CD4-positive, CD25-positive, alpha-beta regulatory T cell (primary cell): ENCODE measurements around the gene PPP4C. TPM values are rescaled to one million over a fixed set of nuclear protein-coding genes. Genes with fewer than 3 reads are reported as not detected.

Experiments used
- ATAC-seq, 2 donors: fragments of 150-1000 bp; cut with Tn5 transposase; one replicate each; pipeline ENCODE4 v1.10.0; 2021; ENCODE audit warnings: low read depth in 2 of 2, moderate number of reproducible peaks in 2 of 2, moderate library complexity in 1 of 2
- DNase-seq, 3 donors: peaks; one replicate each; pipeline versions ENCODE4 v3.0.0 to v3.0.0-alpha.2; 2012 to 2022; ENCODE audit warnings: mixed read lengths in 1 of 3
- H3K27ac ChIP-seq: one replicate; pipeline ENCODE4 v1.7.0; 2013; ENCODE audit warnings: mild to moderate bottlenecking, low read length; ENCODE audit not compliant: insufficient read depth, poor library complexity, severe bottlenecking
- H3K27me3 ChIP-seq: one replicate; pipeline ENCODE4 v1.7.0; 2013; ENCODE audit warnings: low read length; ENCODE audit not compliant: control insufficient read depth, insufficient read depth
- H3K36me3 ChIP-seq: one replicate; pipeline ENCODE4 v1.7.0; 2013; ENCODE audit warnings: mild to moderate bottlenecking, low read length, moderate library complexity; ENCODE audit not compliant: control insufficient read depth, insufficient read depth
- H3K4me1 ChIP-seq: 2 replicates; pipeline ENCODE4 v1.7.0; 2013; ENCODE audit warnings: mild to moderate bottlenecking, low read length; ENCODE audit not compliant: insufficient read depth, control insufficient read depth, poor library complexity, severe bottlenecking
- H3K4me3 ChIP-seq: one replicate; pipeline ENCODE4 v1.7.0; 2013; ENCODE audit warnings: low read depth, mild to moderate bottlenecking, low read length, moderate library complexity
- H3K9me3 ChIP-seq, 2 experiments: 1 replicate in 1 of 2; 2 replicates in 1 of 2; pipeline ENCODE4 v1.7.0; 2013; ENCODE audit warnings: low read length in 2 of 2, mild to moderate bottlenecking in 1 of 2, moderate library complexity in 1 of 2; ENCODE audit not compliant: control insufficient read depth in 2 of 2
- H3K27ac Mint-ChIP-seq, 3 donors: one replicate each; pipeline ENCODE4 v1.8.0; 2020 to 2022; ENCODE audit warnings: mild to moderate bottlenecking in 3 of 3, mixed read lengths in 3 of 3, moderate library complexity in 2 of 3
- H3K27me3 Mint-ChIP-seq: one replicate; pipeline ENCODE4 v1.8.0; 2022; ENCODE audit warnings: mild to moderate bottlenecking, mixed read lengths
- H3K36me3 Mint-ChIP-seq: one replicate; pipeline ENCODE4 v1.8.0; 2020; ENCODE audit warnings: mixed read lengths
- H3K4me1 Mint-ChIP-seq, 4 donors: one replicate each; pipeline ENCODE4 v1.8.0; 2020 to 2022; ENCODE audit warnings: mixed read lengths in 4 of 4, mild to moderate bottlenecking in 1 of 4
- H3K4me3 Mint-ChIP-seq, 4 donors: one replicate each; pipeline ENCODE4 v1.8.0; 2020 to 2022; ENCODE audit warnings: mild to moderate bottlenecking in 4 of 4, mixed read lengths in 4 of 4, moderate library complexity in 3 of 4
- H3K9me3 Mint-ChIP-seq, 7 donors: one replicate each; pipeline ENCODE4 v1.8.0; 2020 to 2022; ENCODE audit warnings: mixed read lengths in 7 of 7, mild to moderate bottlenecking in 3 of 7, moderate library complexity in 2 of 7
- polyA plus RNA-seq, 4 donors: library from polyadenylated mRNA; unstranded; fragments of 300-500 nt; fragmentation: Illumina TruSeq; gene quantifications; one replicate each; pipeline ENCODE4 v1.2.3, GENCODE V29; 2021
- total RNA-seq: library from RNA; stranded (reverse); gene quantifications from one replicate; pipeline ENCODE4 v1.2.3, GENCODE V29; 2022

Gene PPP4C
- total and polyA plus RNA-seq, 5 donors from 2014 or later = 97.0 to 289 (median 242) TPM

DNA sequence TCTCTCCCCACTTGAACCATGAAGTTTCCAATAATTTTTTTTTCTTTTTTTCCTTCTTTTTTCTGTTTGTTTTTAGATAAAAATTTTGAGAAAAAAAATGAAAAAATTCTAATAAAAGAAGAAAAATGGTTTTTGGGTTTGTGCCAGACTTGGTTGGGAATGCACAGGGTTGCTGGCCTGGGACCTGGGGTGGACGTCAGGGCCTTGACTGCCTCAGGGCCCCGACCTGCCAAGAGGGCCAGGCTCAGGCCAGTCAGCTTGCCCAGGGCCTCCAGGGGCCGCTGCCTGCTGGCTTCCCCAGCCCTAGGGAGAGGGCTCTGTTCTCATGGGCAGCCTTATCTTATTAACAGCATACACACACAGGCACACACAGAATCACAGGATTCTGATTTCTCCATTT lies 9.5 kb downstream of the PPP4C start:
- Histone ChIP-seq H3K4me1 (peaks cover 3% of the 10 kb centered on the region), H3K4me3 (no peak overlapping the region), H3K27me3 (no peaks in the 10 kb centered on the region), H3K36me3 (peaks cover 44% of the 10 kb centered on the region), H3K9me3 (no peaks in the 10 kb centered on the region), H3K27ac (no peak overlapping the region)
- Mint-ChIP-seq H3K4me3 (no peak overlapping the region), H3K27me3 (no peaks in the 10 kb centered on the region), H3K27ac (no peak overlapping the region), H3K4me1 (peaks cover 0 to 29% (median 2%) of the 10 kb centered on the region in 4 donors), H3K9me3 (peaks cover 0 to 2% (median 0%) of the 10 kb centered on the region in 7 donors), H3K36me3 (peaks cover 23% of the 10 kb centered on the region)
- DNase-seq = no peak
- no peak for ATAC-seq

DNA sequence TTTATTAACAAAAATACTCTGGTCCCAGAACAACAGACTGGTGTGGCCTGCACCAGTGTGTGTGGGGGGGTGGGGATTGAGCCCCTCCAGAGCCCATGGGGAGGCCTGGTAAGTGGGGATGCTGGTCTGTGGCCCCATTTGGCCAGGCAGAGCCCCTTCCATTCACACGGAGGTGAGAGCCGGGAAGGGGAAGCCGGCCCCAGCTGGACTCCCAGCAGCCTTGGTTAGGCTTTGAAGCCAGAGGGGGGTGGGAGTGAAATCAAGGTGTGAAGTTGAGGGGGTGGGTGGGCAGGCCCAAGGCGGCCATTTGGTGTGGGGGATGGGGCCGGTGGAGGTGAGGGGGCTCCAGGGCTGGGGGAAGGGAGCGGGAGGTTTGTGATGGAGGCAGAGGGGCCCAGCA lies 10.0 kb downstream of the PPP4C start:
- Histone ChIP-seq H3K4me3 (no peak overlapping the region), H3K4me1 (peaks cover 8% of the 10 kb centered on the region), H3K27ac (no peak overlapping the region), H3K36me3 (peaks cover 41% of the 10 kb centered on the region), H3K9me3 (no peaks in the 10 kb centered on the region), H3K27me3 (no peaks in the 10 kb centered on the region)
- peaks cover 23% of the 10 kb centered on the region for H3K36me3 Mint-ChIP-seq
- no peak overlapping the region for H3K27ac Mint-ChIP-seq
- no peak overlapping the region for H3K4me3 Mint-ChIP-seq
- H3K9me3 Mint-ChIP-seq = peaks cover 0 to 2% (median 0%) of the 10 kb centered on the region in 7 donors
- H3K4me1 Mint-ChIP-seq = peaks cover 0 to 34% (median 2%) of the 10 kb centered on the region in 4 donors
- ATAC-seq = no peak
- no peaks in the 10 kb centered on the region for H3K27me3 Mint-ChIP-seq
- no peak for DNase-seq

DNA sequence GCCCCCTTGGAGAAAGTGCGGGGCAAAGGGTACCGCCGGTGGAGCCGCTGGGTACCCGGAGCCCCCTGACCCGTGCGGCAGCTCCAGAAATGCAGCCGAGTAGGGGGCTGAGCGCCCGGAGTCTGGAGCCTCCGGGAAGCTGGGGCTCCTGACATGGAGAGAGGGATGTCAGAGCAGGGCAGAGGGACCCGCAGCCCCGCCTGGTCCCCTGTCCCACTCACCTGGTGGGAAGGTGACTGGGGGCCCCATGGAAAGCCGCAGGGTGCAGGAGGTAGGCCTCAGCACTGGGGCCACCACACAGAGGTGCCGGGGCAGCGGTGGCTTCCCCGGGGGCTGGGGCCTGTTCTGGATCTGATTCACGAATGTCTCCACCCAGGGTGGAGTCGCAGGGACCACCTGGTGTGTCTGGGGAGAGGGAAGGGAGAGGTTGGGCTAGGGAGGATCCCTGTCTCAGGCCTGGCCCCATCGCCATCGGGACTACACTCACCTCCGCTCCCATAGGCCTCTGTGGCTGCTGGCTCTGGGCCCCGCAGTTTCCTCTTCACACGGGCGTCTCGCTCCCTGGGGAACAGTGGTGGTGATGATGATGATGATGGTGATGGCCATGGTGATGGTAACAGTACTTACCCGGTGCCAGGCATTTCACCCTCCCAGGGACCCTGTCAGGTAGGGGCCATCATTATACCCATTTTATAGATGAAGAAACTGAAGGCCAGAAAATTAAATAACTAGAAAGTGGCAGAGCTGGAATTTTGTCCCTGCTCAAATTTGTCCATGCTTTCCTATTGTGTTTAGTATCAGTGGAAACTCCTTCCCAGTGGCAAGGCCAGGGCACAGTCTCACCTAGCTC lies 10.7 kb downstream of the PPP4C start:
- H3K9me3 ChIP-seq = no peaks in the 10 kb centered on the region
- ATAC-seq (no peak), DNase-seq (no peak)
- Mint-ChIP-seq H3K4me1 (peaks cover 0 to 35% (median 2%) of the 10 kb centered on the region in 4 donors), H3K36me3 (peaks cover 23% of the 10 kb centered on the region), H3K27ac (peak overlapping the region in 1 of 3 donors; percentile 56), H3K9me3 (peaks cover 0 to 2% (median 0%) of the 10 kb centered on the region in 7 donors), H3K27me3 (no peaks in the 10 kb centered on the region), H3K4me3 (no peak overlapping the region)
- peaks cover 14% of the 10 kb centered on the region for H3K4me1 ChIP-seq
- H3K36me3 ChIP-seq = peaks cover 35% of the 10 kb centered on the region
- H3K27me3 ChIP-seq = no peaks in the 10 kb centered on the region
- H3K27ac ChIP-seq = no peak overlapping the region
- H3K4me3 ChIP-seq = no peak overlapping the region

DNA sequence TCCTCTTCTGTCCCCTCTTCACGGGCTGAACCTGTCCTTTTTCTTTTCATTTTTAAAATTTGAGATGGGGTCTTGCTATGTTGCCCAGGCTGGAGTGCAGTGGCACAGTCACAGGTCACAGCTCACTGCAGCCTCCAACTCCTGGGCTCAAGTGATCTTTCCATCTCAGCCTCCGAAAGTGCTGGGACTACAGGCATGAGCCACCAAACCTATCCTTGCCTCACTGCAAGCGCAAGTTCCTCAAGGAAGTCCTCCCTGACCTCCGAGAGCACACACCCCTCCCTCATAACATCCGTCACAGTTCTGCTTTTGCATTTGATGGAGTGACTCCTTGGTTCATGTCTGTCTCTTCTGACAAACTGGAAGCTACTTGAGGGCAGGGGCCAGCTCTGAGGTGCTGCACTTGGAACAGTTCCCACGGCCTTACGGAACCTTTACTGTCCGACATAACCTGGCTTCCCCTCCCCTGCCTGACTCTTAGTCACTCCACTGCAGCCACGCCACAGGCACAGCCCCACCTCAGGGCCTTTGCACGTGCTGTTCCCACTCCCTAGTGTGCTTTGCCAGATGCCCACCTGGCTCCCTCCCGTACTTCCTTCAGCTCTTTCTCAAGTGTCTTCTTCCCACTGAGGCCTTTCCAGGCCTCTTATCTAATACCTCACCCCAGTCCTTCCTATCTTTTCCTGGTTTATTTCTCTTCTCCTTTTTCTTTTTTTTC lies 11.5 kb downstream of the PPP4C start:
- Histone ChIP-seq H3K27ac (no peak overlapping the region), H3K4me1 (peaks cover 21% of the 10 kb centered on the region), H3K9me3 (no peaks in the 10 kb centered on the region), H3K36me3 (peaks cover 29% of the 10 kb centered on the region), H3K27me3 (no peaks in the 10 kb centered on the region), H3K4me3 (no peak overlapping the region)
- H3K9me3 Mint-ChIP-seq = peaks cover 0 to 2% (median 0%) of the 10 kb centered on the region in 7 donors
- peaks cover 0 to 39% (median 7%) of the 10 kb centered on the region in 4 donors for H3K4me1 Mint-ChIP-seq
- H3K4me3 Mint-ChIP-seq = no peak overlapping the region
- ATAC-seq (no peak), DNase-seq (no peak)
- no peak overlapping the region for H3K27ac Mint-ChIP-seq
- peaks cover 18% of the 10 kb centered on the region for H3K36me3 Mint-ChIP-seq
- H3K27me3 Mint-ChIP-seq = no peaks in the 10 kb centered on the region

DNA sequence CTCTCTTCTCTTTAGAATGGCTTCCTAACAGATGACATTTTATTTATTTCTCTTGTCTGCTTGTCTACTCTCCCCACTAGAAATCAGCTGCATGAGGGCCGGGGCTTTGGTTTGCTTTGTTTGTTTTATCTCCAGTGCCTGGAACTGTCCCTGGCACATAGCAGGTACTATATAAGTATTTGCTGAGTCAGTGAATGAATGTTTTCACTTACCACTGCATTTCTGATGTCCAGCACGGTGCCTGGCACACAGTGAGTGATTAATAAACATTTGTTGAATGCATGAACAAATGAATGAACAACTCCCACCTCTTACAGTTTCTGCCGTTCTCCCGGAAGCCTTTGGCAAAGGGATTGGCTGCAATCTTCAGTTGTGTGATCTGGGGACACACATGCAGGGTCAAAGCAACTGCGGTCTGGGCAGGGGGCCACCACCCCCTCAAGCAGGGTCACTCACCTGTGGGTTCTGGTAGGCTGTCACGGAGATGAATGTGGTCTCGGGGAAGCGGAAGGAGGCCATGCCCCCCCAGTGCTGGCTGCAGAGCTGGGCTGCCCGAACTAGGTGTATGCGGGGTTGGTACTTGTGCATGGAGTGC lies 12.5 kb downstream of the PPP4C start:
- H3K4me3 Mint-ChIP-seq = peak overlapping the region in 1 of 4 donors; percentile 23
- H3K9me3 Mint-ChIP-seq = no peaks in the 10 kb centered on the region
- H3K27me3 ChIP-seq = no peaks in the 10 kb centered on the region
- DNase-seq (no peak), ATAC-seq (no peak)
- peaks cover 19% of the 10 kb centered on the region for H3K36me3 ChIP-seq
- no peak overlapping the region for H3K27ac ChIP-seq
- peak overlapping the region; percentile 25 to 67 (median 35) for H3K27ac Mint-ChIP-seq
- peaks cover 31% of the 10 kb centered on the region for H3K4me1 ChIP-seq
- H3K27me3 Mint-ChIP-seq = no peaks in the 10 kb centered on the region
- no peaks in the 10 kb centered on the region for H3K9me3 ChIP-seq
- H3K36me3 Mint-ChIP-seq = peaks cover 14% of the 10 kb centered on the region
- peaks cover 4 to 47% (median 14%) of the 10 kb centered on the region in 4 donors for H3K4me1 Mint-ChIP-seq
- no peak overlapping the region for H3K4me3 ChIP-seq

DNA sequence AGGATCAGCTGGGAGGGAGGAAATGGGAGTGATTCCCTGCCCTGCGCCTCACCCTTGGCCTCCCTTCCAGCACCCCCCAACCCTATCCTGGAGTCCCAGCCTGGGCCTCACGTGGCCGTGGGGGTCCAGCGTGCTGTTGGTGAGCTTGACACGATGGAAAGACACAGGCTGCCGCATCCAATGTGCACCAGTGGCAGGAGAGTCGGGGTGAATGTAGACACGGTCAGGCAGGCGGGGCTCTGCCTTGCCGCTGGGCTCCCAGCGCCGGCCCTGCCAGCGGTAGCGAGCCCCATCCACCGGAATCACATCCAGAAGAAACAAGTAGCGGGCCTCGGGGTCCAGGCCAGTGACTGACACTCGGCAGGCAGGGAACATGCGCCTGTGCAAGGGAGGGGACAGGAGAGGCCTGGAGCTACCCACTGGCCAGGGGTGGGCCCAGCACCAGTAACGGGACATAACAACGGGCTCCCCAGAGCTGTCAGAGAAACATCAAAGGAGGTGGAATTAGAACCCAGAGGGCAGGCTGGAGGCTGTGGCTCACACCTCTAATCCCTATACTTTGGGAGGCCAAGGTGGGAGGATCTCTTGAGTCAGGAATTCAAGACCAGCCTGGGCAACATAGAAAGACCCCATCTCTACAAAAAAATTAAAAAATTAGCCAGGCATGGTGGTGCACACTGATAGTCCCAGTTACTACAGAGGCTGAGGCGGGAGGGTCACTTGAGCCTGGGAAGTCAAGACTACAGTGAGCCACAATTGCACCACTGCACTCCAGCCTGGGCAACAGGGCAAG lies 13.2 kb downstream of the PPP4C start:
- H3K27ac Mint-ChIP-seq = peak overlapping the region in 1 of 3 donors; percentile 78
- H3K4me1 Mint-ChIP-seq = peaks cover 4 to 49% (median 16%) of the 10 kb centered on the region in 4 donors
- Histone ChIP-seq H3K4me3 (no peak overlapping the region), H3K4me1 (peaks cover 35% of the 10 kb centered on the region), H3K27me3 (no peaks in the 10 kb centered on the region), H3K36me3 (peaks cover 16% of the 10 kb centered on the region), H3K9me3 (no peaks in the 10 kb centered on the region), H3K27ac (no peak overlapping the region)
- peaks cover 13% of the 10 kb centered on the region for H3K36me3 Mint-ChIP-seq
- H3K9me3 Mint-ChIP-seq = peaks cover 0 to 1% (median 0%) of the 10 kb centered on the region in 7 donors
- peak overlapping the region in 2 of 4 donors; percentile 57 to 67 for H3K4me3 Mint-ChIP-seq
- no peak for DNase-seq
- ATAC-seq = no peak
- H3K27me3 Mint-ChIP-seq = no peaks in the 10 kb centered on the region
